T47D (cell line): ENCODE measurements around the gene ASB2.

Source experiments
- DNase-seq, 2 experiments: peaks; one replicate each; pipeline versions ENCODE4 v3.0.0 to v3.0.0-alpha.2; 2011 to 2012; ENCODE audit warnings: low read depth in 1 of 2, low spot score in 1 of 2
- JUND ChIP-seq: IDR thresholded peaks from 2 replicates; pipeline ENCODE4 v1.6.1; 2012; ENCODE audit warnings: low read depth
- in situ Hi-C: cut with HindIII; loops from 2 replicates; pipeline ENCODE4 v1.10.0; 2016; ENCODE audit warnings: low sequenced_read_pairs, low pct_unique_long_range_greater_than_20kb

Gene ASB2

DNA sequence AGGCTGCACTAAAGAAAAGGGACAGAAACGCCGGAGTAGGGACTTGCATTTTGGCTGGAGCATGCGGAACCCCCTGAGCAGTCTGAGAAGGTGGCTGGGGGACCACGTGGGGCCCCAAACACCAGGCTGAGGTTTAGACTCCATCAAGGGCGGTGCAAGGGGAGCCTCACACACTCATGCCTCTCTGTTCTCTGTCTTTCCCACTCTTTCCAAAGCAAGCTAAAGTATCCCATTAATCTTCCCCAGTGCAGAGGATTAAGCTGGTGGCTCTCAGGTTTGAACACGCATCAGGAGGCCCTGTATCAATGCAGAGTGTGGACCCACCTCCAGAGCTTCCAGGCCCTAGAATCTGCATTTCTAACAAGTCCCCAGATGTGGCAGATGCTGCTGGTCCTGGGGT is 34.3 kb upstream of the ASB2 start:
- TF ChIP-seq JUND, result no peak
- in situ Hi-C loops, result no loop called here
- no peak for DNase-seq

DNA sequence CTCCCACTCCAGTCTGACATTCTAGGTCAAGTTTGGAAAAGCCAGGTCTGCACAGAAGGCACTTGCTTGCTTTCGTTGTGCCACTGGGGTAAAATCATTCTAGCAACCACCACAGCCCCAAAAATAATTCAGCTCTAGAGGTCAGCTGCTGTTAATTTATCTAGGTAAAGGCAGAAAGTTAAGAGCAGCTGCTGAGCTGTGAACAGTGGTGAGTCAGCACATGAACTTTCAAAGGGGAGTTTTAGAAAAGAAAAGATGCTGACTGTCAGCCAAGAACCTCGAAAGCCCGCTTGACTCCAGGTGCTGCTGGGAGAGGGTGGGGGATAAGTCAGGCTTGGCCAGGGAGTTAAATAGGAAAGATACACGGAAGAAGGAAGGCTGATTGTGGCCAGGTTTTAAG is 33.4 kb upstream of the ASB2 start:
- no peak for DNase-seq
- TF ChIP-seq JUND, result no peak
- in situ Hi-C loops, result no loop called here

DNA sequence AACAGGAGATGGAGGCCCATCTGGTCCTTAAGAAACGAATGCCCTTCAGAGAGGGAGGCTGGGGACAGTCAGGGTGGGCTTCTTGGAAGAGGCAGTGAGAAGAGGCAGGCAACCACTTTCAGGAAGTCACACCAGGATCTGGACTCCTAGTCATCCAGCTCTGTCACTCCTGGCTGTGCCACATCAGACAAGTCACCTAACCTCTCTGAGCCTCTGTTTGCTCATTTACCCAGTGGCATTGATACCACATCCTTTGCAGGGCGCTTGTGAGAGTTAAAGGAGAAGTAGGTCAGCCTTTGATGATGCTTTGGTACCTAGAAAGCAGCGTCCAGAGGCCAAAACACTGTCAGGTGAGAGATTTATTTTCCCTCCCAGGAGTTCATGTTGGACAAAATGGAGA is 31.9 kb upstream of the ASB2 start:
- in situ Hi-C loops, result no loop called here
- no peak for TF ChIP-seq JUND
- DNase-seq, result no peak

DNA sequence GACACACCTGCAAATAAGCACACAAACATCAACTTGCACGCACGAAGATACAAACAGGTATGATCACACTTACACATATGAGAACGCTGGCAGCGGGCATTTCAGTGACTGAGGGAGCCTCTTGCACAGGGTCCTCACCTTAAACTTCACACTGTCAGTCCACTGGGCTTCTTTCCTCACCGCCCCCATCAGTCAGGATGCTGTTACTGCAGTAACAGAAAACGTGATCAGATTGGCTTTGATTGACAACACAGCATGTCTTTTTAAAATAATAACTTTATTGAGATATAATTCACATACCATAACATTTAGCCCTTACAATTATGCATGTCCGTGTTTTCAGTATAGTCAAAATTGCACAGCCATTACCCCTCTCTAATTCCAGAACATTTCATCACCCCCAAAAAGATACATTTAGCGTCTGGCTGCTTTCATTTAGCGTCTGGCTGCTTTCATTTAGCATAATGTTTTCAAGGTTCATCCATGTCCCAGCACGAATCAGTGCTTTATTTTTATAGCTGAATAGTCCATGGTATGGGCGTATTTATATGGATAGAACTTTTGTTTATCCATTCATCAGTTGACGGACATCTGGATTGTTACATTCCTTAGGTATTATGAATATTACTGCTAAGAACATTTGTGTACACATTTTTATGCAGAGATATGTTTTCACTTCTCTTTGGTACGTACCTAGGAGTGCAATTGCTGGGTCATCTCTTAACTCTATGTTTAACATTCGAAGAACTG is 29.1 kb upstream of the ASB2 start:
- in situ Hi-C loops, result no loop called here
- DNase-seq, result peak in 1 of 2 experiments; percentile 49
- no peak for TF ChIP-seq JUND

DNA sequence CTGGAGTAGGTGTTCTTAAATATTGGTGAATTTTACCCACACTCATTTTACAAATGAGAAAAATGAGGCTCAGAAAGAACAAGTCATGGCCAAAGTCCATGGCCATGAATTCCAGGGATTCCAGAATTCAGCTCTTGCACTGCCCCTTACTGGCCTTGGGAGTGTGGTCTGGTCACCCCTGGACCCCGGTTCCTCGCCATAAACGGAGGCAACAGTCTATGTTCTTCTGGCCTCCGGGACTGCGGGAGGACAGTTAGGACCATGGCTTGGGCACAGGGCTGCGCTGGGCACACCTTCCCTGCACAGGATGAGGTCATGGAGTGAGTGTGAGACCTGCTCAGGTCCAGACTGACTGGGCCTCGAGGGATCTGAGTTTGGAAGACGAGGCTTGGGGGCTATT is 27.6 kb upstream of the ASB2 start:
- DNase-seq, result no peak
- no peak for TF ChIP-seq JUND
- in situ Hi-C loops, result no loop called here

DNA sequence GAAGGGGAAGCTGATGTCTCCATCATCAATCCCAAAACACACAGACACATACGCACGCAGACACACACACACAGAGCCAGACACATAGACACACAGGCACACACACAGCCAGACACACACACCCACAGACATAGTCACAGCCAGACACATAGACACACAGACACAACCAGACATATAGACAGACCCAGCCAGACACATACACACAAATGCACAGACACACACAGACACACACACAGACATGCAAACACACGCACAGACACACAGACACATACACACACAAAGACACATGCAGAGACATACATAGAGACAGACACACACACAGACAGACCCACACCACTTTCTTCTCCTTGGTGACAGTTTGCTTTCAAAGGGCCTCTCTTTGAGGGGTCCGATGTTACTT is 27.0 kb upstream of the ASB2 start:
- in situ Hi-C loops, result no loop called here
- TF ChIP-seq JUND, result no peak
- no peak for DNase-seq

DNA sequence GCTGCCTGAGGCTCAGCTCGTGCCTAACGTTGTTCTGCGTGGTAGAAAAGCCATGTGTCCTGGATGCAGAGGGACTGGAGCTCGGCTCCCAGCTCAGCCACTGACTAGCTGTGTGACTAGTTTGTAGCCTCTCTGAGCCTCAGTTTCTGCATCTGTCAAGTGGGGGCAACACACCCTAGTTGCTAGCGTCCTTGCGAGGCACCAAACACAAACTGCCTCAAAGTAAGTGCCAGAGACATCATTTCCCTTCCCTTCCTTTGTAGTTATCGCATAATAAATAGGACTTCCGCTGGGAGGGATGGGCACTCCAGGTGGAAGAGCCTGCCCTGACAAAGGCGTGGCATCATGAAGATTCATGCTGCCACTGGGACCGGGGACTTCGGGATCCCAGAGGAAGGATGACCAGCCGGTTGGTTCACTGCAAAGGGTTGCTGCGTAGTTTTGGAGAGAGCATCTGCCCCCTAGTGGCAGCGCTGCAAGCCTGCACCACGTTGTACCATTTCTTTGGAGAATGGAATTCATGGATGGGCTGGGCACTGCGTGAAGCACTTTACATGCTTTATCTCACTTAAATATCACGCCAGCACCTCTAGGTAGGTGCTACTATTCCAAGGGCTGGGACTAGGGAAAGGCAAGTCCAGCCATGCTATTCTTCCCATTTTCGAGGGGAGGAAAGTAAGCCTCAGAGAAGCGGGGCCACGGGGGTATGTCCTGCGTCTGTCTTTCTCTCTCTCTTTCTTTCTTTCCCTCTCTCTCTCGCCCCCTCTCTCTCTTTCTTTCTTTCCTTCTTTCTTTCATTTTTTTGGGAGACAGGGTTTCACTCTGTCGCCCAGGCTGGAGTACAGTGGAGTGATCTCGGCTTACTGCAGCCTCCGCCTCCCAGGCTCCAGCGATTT is 25.4 kb upstream of the ASB2 start:
- DNase-seq, result peak; percentile 83 to 88
- in situ Hi-C loops, result no loop called here
- TF ChIP-seq JUND, result no peak

DNA sequence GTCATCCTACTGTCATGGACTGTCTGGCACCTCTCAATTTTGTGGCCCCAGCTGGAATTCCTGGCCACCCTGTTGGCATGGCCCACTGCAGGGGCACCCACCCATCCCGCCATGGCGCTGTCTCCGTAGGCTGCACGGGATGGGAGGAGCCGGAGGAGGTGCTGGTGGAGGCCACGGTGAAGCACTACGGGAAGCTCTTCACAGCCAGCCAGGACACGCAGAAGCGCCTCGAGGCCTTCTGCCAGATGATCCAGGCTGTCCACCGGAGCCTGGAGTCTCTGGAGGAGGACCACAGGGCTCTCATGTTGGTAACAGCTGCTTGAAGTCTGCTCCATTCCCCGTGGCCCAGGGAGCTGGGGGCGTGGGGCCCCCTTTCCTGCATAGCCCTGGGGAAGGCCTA is 24.6 kb upstream of the ASB2 start:
- DNase-seq, result no peak
- in situ Hi-C loops, result no loop called here
- no peak for TF ChIP-seq JUND

DNA sequence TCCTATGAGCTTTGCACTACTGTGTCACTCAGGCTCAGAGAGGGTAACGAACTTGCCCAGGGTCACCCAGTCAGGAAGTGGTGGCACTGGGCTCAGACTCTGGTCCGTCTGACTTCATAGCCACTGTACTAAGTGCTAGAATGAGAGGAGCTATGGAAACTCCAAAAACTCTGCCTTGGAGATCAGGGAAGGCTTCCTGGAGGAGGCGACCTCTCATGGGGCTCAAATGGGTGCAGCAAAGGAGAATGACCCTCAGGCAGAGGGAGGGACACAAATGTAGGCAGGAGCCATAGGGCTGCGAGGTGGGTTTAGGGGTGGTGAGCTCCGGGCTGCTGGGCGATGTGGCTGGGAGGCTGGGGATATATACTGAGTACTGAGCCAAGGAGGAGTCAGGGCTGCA is 23.9 kb upstream of the ASB2 start:
- DNase-seq, result no peak
- no peak for TF ChIP-seq JUND
- in situ Hi-C loops, result no loop called here

DNA sequence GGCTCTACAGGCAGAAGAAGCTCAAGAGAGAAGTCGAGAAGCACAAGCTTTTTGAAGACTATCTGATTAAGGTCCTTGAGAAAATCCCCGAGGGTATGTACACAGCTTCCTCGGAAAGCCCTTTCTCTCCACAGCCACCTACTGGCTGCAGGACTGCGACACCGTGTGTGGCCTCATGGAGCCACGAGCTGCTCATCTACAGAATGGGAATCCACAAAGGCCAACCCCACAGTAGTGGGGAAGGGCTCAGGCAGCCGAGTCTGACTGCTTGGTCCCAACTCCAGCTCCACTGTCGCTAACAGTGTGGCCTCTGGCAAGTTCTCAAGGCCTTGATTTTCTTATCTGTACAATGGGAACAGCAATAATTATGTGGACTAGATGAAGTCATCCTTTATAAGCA is 23.2 kb upstream of the ASB2 start:
- no peak for TF ChIP-seq JUND
- in situ Hi-C loops, result no loop called here
- peak; percentile 63 to 91 for DNase-seq

DNA sequence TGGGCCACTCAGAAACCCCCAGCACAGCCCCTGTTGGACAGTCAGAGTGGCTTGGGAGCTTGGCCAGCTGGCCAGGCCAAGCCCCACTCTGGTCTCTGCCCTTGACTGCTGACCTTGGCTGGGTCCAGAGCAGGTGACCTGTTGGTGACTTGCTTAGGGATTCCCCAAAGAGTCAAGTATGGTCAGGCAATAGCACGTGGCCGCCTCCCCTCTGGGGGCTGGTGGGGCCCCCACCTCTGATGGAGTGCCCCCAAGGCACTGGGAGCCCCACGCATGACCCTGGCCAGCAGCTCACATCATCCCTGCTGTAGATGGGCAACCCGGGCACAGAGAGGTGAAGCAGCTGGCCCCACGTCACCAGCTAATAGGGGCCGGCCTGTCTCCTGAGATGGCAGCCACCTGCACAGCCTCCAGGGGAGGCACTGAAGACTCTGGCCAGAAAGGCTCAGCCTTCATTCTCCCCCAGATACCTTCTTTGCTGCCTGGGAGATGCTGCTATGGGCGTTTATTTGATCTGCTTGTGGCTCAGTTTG is 22.6 kb upstream of the ASB2 start:
- TF ChIP-seq JUND, result no peak
- in situ Hi-C loops, result no loop called here
- no peak for DNase-seq

DNA sequence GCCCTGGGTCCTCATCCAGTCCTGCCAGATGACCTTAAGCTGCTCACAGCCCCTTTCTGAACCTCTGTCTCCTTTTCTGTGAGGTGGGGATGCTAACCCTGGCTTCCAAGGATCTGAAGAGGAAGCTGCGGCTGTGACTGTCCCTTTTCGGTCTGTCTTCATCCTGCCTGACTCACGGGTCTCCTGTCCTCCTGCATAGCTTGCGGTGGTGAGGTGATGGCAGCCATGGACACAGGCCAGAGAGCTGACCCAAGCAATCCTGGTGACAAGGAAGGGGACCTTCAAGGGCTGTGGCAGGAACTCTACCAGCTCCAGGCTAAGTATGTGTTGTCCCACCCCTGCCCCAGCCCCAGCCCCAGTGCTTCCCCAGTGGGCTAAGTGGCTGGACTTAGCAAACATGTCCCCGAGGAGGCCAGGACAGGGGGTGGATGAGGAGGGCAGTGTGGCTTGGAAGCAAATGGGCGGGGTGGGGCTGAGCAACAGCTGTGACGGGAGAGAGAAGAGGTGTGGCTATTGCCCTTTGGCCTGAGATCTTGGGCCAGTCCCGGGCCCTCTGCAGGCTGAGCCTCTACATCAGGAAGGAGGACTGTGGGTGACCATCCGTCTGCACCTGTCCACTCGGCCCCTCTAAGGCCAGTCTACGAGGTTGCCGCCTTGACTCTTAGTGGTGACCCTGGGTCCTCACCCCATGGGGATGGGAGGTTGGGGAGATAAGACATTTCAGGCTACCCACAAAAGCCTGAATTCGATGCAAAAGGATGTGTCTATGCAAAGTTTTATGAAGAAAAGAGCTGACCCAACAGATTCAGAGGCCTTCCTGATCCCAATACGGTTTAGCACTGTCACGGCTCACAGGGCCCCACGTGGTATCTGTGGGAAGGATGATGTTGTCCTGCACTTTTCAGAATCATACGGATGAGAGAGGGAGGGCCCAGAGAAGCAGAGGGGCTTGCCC is 21.8 kb upstream of the ASB2 start:
- in situ Hi-C loops, result no loop called here
- DNase-seq, result no peak
- TF ChIP-seq JUND, result no peak
